K562 (cell line): ENCODE measurements around the gene ZBTB9. TPM values are rescaled to one million over a fixed set of nuclear protein-coding genes. Genes with fewer than 3 reads are reported as not detected.
A peak's percentile ranks its signal among the peaks of the same experiment; 100 is the strongest.

Source experiments
- ADNP ChIP-seq: fragments of 200-800 bp; sonication (Bioruptor generic); IDR thresholded peaks from 2 replicates; pipeline ENCODE4 v1.6.1; 2016; ENCODE audit warnings: missing genetic modification characterization, missing compliant biosample characterization
- CBX1 ChIP-seq: sonication (generic); IDR thresholded peaks from 2 replicates; pipeline ENCODE4 v1.6.1; 2016; ENCODE audit warnings: antibody characterized with exemption, low read depth, mild to moderate bottlenecking
- CTBP1 ChIP-seq: fragments of 450-650 bp; IDR thresholded peaks from 2 replicates; pipeline ENCODE4 v1.6.1; 2016; ENCODE audit warnings: borderline replicate concordance
- DACH1 ChIP-seq: fragments of 450-650 bp; IDR thresholded peaks from 2 replicates; pipeline ENCODE4 v1.6.1; 2018; ENCODE audit not compliant: partially characterized antibody
- DNMT1 ChIP-seq: fragments of 450-650 bp; IDR thresholded peaks from 2 replicates; pipeline ENCODE4 v1.6.1; 2016; ENCODE audit warnings: antibody characterized with exemption, mild to moderate bottlenecking
- E2F8 ChIP-seq: fragments of 450-650 bp; IDR thresholded peaks from 2 replicates; pipeline ENCODE4 v1.7.1; 2018; ENCODE audit warnings: mild to moderate bottlenecking, low read depth; ENCODE audit not compliant: partially characterized antibody
- EWSR1 ChIP-seq: fragments of 450-650 bp; IDR thresholded peaks from 2 replicates; pipeline ENCODE4 v1.6.1; 2018; ENCODE audit warnings: borderline replicate concordance, mild to moderate bottlenecking, low read depth, moderate library complexity; ENCODE audit not compliant: partially characterized antibody
- JUND ChIP-seq, 2 experiments: IDR thresholded peaks; 2 replicates in 1 of 2; 3 replicates in 1 of 2; pipeline ENCODE4 v1.6.1; 2011; ENCODE audit warnings: borderline replicate concordance in 2 of 2, low read depth in 2 of 2, low read length in 2 of 2, improper control_type of control experiment in 1 of 2, missing biosample characterization in 1 of 2, missing genetic modification characterization in 1 of 2, missing genetic modification reagents in 1 of 2
- LARP7 ChIP-seq: fragments of 450-650 bp; IDR thresholded peaks from 2 replicates; pipeline ENCODE4 v1.6.1; 2016
- MAFK ChIP-seq: IDR thresholded peaks from 2 replicates; pipeline ENCODE4 v1.6.1; 2011; ENCODE audit warnings: low read length, improper control_type of control experiment
- MTA2 ChIP-seq: fragments of 450-650 bp; IDR thresholded peaks from 2 replicates; pipeline ENCODE4 v1.6.1; 2016; ENCODE audit warnings: low read depth
- MYC ChIP-seq, 2 experiments: fragments of 250-450 bp in 1 of 2; sonication (Bioruptor Pico) in 1 of 2; IDR thresholded peaks; 2 replicates each; pipeline versions ENCODE4 v1.5.1 to v1.6.1; 2012 to 2021; ENCODE audit warnings: low read depth in 2 of 2, borderline replicate concordance in 1 of 2, improper control_type of control experiment in 1 of 2, low read length in 1 of 2, mild to moderate bottlenecking in 1 of 2, moderate library complexity in 1 of 2
- NEUROD1 ChIP-seq: fragments of 150-350 bp; IDR thresholded peaks from 2 replicates; pipeline ENCODE4 v1.6.1; 2014; ENCODE audit warnings: borderline replicate concordance, low read length, low read depth; ENCODE audit not compliant: partially characterized antibody
- NUFIP1 ChIP-seq: fragments of 450-650 bp; IDR thresholded peaks from 2 replicates; pipeline ENCODE4 v1.6.1; 2018; ENCODE audit not compliant: partially characterized antibody
- PHB2 ChIP-seq: fragments of 450-650 bp; IDR thresholded peaks from 2 replicates; pipeline ENCODE4 v1.6.1; 2017; ENCODE audit warnings: low read depth
- TEAD1 ChIP-seq, 2 experiments: fragments of 450-650 bp in 1 of 2; sonication (generic) in 1 of 2; formaldehyde crosslinking; IDR thresholded peaks; 2 replicates each; pipeline versions ENCODE4 v1.4.0 to v1.8.0; 2020 to 2022; ENCODE audit warnings: mild to moderate bottlenecking in 2 of 2, missing genetic modification reagents in 1 of 2
- ZFP36 ChIP-seq: fragments of 150-350 bp; IDR thresholded peaks from 2 replicates; pipeline ENCODE4 v1.6.1; 2018; ENCODE audit warnings: low read length, low read depth; ENCODE audit not compliant: partially characterized antibody
- ZNF23 ChIP-seq: fragments of 250-450 bp; sonication (Bioruptor Pico); IDR thresholded peaks from 2 replicates; pipeline ENCODE4 v1.4.0; 2020; ENCODE audit warnings: mild to moderate bottlenecking
- ZNF384 ChIP-seq: IDR thresholded peaks from 2 replicates; pipeline ENCODE4 v1.6.1; 2012; ENCODE audit warnings: low read depth, low read length, improper control_type of control experiment
- ZNF551 ChIP-seq: fragments of 250-450 bp; sonication (Bioruptor Pico); IDR thresholded peaks from 2 replicates; pipeline ENCODE4 v1.5.0; 2021; ENCODE audit warnings: mild to moderate bottlenecking, moderate library complexity
- ZNF696 ChIP-seq: fragments of 250-450 bp; sonication (Bioruptor Pico); conservative IDR thresholded peaks from 2 replicates; pipeline ENCODE4 v1.4.0; 2020; ENCODE audit warnings: mild to moderate bottlenecking, moderate library complexity
- ZNF717 ChIP-seq: fragments of 250-450 bp; sonication (Bioruptor Pico); IDR thresholded peaks from 2 replicates; pipeline ENCODE4 v1.5.0; 2021
- polyA plus RNA-seq, 8 experiments: library from polyadenylated mRNA; depleted of rRNA in 4 of 8; stranded (reverse) in 5 of 8; unstranded in 3 of 8; fragments of >200 nt; fragmentation: Nextera tagmentation in 2 of 8; fragmentation: Illumina TruSeq in 1 of 8; extraction: Ambion mirVana in 2 of 8; extraction: Trizol in 1 of 8; gene quantifications; 2 replicates each; pipeline versions ENCODE4 v1.2.1 to v1.2.3, GENCODE V29; 2011 to 2014; ENCODE audit warnings: inconsistent platforms in 1 of 8, missing spikeins in 1 of 8
- total RNA-seq, 7 experiments: library from RNA; depleted of rRNA in 6 of 7; stranded (reverse); fragments of >200 nt in 6 of 7; fragmentation: Illumina TruSeq in 2 of 7; extraction: Trizol in 2 of 7; gene quantifications; 2 replicates each; pipeline versions ENCODE4 v1.2.1 to v1.2.3, GENCODE V29; 2011 to 2021; ENCODE audit warnings: low replicate concordance in 1 of 7
- TF ChIP-seq, protein P1 (sequence below): fragments of 250-450 bp; sonication (Bioruptor Pico); IDR thresholded peaks from 2 replicates; pipeline ENCODE4 v1.4.0; 2020; ENCODE audit warnings: mild to moderate bottlenecking, moderate library complexity
- TF ChIP-seq, protein P2 (sequence below): fragments of 450-650 bp; IDR thresholded peaks from 2 replicates; pipeline ENCODE4 v1.6.1; 2017; ENCODE audit warnings: mild to moderate bottlenecking, moderate library complexity

Gene ZBTB9
- total and polyA plus RNA-seq, 9 of the 15 experiments (the other 6 are each of a cell fraction or from before 2014, with no cell fraction given) = 1.9 to 19.5 (median 10.4) TPM

GRCh38 chr6:33417128-33417902 is 37.1 kb upstream of the ZBTB9 start (continued):
- TF ChIP-seq, protein P1, sequence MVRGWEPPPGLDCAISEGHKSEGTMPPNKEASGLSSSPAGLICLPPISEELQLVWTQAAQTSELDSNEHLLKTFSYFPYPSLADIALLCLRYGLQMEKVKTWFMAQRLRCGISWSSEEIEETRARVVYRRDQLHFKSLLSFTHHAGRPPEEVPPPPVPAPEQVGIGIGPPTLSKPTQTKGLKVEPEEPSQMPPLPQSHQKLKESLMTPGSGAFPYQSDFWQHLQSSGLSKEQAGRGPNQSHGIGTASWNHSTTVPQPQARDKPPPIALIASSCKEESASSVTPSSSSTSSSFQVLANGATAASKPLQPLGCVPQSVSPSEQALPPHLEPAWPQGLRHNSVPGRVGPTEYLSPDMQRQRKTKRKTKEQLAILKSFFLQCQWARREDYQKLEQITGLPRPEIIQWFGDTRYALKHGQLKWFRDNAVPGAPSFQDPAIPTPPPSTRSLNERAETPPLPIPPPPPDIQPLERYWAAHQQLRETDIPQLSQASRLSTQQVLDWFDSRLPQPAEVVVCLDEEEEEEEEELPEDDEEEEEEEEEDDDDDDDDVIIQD = no peak
- TF ChIP-seq DNMT1 (no peak), ZNF384 (no peak), ADNP (tag) (no peak), MTA2 (no peak), CBX1 (no peak), NUFIP1 (no peak), ZNF551 (no peak), LARP7 (no peak), ZNF23 (CRISPR knock-in tag) (no peak), MAFK (no peak), MYC (IDR thresholded peaks at IDR 0.05; ENCODE audit: low read depth, low read length) (no peak), MYC (CRISPR knock-in tag; IDR thresholded peaks at IDR 0.05; ENCODE audit: borderline replicate concordance, low read depth) (no peak), TEAD1 (CRISPR knock-in tag; IDR thresholded peaks at IDR 0.05) (no peak), CTBP1 (no peak), EWSR1 (no peak), PHB2 (no peak), NEUROD1 (no peak), JUND (IDR thresholded peaks at IDR 0.05; ENCODE audit: borderline replicate concordance, low read depth, low read length) (peak; percentile 87), JUND (tag; IDR thresholded peaks at IDR 0.05; ENCODE audit: borderline replicate concordance, low read depth, low read length) (peak; percentile 65; the same call in 2 of the 3 replicates), ZFP36 (no peak), E2F8 (no peak), DACH1 (no peak), ZNF696 (CRISPR knock-in tag) (no peak), ZNF717 (no peak)
- TF ChIP-seq, protein P2, sequence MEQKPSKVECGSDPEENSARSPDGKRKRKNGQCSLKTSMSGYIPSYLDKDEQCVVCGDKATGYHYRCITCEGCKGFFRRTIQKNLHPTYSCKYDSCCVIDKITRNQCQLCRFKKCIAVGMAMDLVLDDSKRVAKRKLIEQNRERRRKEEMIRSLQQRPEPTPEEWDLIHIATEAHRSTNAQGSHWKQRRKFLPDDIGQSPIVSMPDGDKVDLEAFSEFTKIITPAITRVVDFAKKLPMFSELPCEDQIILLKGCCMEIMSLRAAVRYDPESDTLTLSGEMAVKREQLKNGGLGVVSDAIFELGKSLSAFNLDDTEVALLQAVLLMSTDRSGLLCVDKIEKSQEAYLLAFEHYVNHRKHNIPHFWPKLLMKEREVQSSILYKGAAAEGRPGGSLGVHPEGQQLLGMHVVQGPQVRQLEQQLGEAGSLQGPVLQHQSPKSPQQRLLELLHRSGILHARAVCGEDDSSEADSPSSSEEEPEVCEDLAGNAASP = no peak
